HS-27A (cell line): ENCODE data around the gene ZNF274.
"Not testable (repeated sequence)": the region's sequence is repeated elsewhere in the genome, so short reads cannot be mapped to it uniquely, and the experiment has no call there.

Experiments
- DNase-seq: peaks from one replicate; pipeline ENCODE4 v3.0.0-alpha.2; 2012; ENCODE audit warnings: low read depth, missing footprints

ZNF274 gene

DNA sequence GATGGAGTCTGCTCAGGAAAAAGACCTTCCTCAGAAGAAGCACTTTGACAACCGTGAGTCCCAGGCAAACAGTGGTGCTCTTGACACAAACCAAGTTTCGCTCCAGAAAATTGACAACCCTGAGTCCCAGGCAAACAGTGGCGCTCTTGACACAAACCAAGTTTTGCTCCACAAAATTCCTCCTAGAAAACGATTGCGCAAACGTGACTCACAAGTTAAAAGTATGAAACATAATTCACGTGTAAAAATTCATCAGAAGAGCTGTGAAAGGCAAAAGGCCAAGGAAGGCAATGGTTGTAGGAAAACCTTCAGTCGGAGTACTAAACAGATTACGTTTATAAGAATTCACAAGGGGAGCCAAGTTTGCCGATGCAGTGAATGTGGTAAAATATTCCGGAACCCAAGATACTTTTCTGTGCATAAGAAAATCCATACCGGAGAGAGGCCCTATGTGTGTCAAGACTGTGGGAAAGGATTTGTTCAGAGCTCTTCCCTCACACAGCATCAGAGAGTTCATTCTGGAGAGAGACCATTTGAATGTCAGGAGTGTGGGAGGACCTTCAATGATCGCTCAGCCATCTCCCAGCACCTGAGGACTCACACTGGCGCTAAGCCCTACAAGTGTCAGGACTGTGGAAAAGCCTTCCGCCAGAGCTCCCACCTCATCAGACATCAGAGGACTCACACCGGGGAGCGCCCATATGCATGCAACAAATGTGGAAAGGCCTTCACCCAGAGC is 29.6 kb downstream of the ZNF274 start:
- no peak for DNase-seq

- DNase-seq = no peak
Observed at GRCh38 chr19:58213075-58213369, 30.2 kb downstream of the ZNF274 start.

DNA sequence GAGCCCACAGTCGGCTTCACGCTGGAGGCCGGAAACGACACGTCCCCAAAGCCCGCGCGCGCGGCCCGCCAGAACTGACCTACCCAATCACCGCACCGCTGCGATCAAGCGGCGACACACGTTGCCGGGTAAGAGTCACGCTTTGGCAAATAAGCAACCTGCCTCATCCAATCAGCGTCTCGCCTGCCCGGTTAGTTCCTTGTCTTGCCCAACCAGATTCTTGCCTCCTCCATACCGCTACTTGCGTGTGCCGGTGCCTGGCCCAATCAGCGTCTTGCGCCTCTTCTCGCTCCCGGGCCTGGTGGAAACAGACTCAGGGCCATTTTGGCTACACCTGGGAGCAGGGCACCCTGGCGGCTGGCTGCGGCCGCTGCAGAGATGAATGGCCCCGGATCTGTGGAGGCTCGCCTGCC is 34.2 kb downstream of the ZNF274 start:
- DNase-seq = no peak

- DNase-seq = no peak
Observed at GRCh38 chr19:58217607-58218391, 34.9 kb downstream of the ZNF274 start.

DNA sequence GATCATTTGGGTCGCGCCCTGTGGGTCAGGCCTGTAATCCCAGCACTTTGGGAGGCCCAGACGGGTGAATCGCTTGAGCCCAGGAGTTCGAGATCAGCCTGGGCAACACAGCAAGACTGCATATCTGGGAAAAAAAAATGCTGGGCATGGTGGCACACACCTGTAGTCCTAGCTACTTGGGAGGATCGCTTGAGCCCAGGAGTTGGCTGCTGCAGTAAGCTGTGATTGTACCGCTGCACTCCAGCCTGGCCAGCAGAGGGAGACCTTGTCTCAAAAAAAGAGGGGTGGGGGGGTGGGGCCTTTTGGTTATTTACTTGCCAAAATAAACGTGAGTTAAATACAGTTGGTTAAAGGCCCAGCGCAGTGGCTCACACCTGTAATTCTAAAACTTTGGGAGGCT is 36.0 kb downstream of the ZNF274 start:
- no peak for DNase-seq

GRCh38 chr19:58227964-58228584 is 45.2 kb downstream of the ZNF274 start:
- DNase-seq = no peak

DNA sequence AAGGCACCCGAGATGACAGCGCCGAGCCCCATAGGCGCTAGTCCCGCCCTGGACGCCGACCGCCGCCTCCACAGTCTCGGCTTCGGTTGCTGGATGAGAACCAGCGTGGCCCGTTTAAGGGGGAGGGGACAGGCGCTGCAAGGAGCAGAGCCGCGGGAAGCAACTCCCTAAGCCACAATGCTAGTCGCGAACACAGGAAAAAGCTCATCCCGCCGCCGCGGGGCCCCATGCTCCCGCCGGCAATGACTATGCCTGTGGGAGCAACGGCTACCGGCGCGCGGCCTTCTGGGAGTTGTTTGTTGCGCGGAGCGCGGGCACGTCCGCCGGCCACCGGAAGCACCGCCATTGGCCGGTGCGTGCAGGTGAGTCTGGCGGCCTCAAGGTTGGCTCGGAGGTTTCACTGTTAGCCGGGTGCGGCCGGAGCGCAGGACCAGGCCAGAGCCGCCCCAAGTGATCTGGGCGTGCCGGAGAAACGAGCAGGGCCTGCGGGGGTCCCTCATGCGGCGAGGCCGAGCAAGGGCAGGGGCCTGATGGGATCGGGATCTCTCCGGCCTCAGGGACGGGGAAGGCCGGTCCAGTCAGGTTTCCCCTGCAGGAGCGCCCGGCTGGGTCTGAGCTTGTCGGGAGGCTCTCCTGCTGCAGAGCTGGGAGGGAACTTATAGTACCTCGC is 45.9 kb downstream of the ZNF274 start, which contains the start of gene ZNF544:
ZNF544 (plus strand) TSS at position 330 of the 670 bp plus-strand sequence. CDS start 15,110 bp downstream, outside the sequence.
- DNase-seq = peak; percentile 49

- no peak for DNase-seq
Observed at GRCh38 chr19:58229255-58229639, 46.4 kb downstream of the ZNF274 start.

- no peak for DNase-seq
Observed at GRCh38 chr19:58237324-58237723, 54.5 kb downstream of the ZNF274 start.

GRCh38 chr19:58243351-58243750 is 60.5 kb downstream of the ZNF274 start:
- no peak for DNase-seq

- no peak for DNase-seq
Observed at GRCh38 chr19:58248886-58249285, 66.0 kb downstream of the ZNF274 start.

DNA sequence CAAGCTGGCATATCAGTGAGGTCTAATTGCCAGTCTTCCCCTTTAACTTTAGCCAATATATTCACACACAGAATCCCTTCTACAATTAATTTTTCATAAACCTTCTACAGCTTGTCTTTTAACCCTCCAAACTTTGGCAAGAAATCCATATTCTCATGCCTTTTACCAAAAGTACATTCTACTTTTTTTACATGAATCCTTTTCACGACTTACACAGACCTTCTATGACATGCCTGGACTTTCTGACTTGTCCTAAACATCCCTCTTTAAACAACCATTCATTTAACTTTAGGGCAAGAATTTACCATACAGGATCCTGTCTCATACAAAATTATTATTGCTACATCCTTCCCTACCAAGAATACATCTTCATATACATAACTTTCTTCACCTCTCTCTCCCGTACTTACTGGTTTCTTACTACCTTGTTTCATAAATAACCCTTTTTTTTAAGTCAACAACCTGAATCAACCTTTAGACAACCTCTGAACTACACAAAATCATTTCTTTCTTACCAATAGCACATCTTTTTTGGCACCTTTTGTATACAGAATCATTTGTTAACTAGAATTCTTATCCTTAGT is 69.3 kb downstream of the ZNF274 start:
- DNase-seq = no peak

DNA sequence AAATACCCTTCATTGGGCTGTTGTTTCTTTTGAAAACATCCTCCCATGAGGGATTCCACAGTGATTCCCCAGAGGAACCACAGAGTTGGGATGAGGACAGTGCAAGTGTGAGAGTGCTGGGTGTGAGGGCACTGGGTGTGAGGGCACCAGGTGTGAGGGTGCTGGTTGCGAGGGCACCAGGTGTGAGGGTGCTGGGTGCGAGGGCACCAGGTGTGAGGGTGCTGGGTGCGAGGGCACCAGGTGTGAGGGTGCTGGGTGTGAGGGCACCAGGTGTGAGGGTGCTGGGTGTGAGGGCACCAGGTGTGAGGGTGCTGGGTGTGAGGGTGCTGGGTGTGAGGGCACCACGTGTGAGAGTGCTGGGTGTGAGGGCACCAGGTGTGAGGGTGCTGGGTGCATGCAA is 75.4 kb downstream of the ZNF274 start:
- DNase-seq = not testable (repeated sequence)

DNA sequence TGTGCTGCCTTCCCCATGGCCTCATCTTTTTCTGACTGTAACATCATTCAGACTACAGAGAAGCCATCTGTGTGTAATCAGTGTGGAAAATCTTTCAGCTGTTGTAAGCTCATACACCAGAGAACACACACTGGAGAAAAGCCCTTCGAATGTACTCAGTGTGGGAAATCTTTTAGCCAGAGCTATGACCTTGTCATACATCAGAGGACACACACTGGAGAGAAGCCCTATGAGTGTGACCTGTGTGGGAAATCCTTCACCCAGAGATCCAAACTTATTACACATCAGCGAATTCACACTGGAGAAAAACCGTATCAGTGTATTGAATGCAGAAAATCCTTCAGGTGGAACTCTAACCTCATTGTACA is 78.7 kb downstream of the ZNF274 start:
- no peak for DNase-seq

DNA sequence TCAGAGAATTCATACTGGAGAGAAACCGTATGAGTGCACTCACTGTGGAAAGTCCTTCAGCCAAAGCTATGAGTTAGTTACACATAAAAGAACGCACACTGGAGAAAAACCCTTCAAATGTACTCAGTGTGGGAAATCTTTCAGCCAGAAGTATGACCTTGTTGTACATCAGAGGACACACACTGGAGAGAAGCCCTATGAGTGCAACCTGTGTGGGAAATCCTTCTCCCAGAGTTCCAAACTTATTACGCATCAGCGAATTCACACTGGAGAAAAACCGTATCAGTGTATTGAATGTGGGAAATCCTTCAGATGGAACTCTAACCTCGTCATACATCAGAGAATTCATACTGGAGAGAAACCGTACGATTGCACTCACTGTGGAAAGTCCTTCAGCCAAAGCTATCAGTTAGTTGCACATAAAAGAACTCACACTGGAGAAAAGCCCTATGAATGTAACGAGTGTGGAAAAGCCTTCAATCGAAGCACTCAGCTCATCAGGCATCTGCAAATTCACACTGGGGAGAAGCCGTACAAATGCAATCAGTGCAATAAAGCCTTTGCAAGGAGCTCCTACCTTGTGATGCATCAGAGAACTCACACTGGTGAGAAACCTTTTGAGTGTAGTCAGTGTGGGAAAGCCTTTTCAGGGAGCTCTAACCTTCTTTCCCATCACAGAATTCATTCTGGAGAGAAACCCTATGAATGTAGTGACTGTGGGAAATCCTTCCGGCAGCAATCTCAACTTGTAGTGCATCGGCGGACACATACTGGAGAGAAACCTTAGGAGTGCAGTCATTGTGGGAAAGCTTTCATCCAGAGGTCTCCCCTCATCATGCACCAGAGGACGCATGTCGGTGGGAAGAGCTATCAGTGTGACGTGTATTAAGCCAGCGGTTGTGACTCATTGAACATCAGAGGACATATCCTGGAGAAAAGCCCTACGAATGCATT is 79.4 kb downstream of the ZNF274 start:
- DNase-seq = no peak

- no peak for DNase-seq
Observed at GRCh38 chr19:58262922-58263296, 80.0 kb downstream of the ZNF274 start.
